Neutrophil (primary cell): ENCODE measurements around the gene METTL6.
A peak's percentile ranks its signal among the peaks of the same experiment; 100 is the strongest.
"Not testable (repeated sequence)": the region's sequence is repeated elsewhere in the genome, so short reads cannot be mapped to it uniquely, and the experiment has no call there.

ENCODE experiments used
- H3K27ac ChIP-seq: fragments of 200-600 bp; sonication (generic); 2 replicates; pipeline ENCODE4 v1.5.1; 2016; ENCODE audit warnings: mild to moderate bottlenecking, moderate library complexity
- H3K27me3 ChIP-seq: fragments of 200-600 bp; sonication (generic); 2 replicates; pipeline ENCODE4 v1.6.0; 2016; ENCODE audit warnings: mild to moderate bottlenecking
- H3K36me3 ChIP-seq: fragments of 200-600 bp; sonication (generic); 2 replicates; pipeline ENCODE4 v1.5.1; 2017
- H3K4me1 ChIP-seq, 2 experiments: fragments of 200-600 bp in 1 of 2; sonication (generic) in 1 of 2; 1 replicate in 1 of 2; 2 replicates in 1 of 2; pipeline versions ENCODE4 v1.5.1 to v1.6.1; 2013 to 2016; ENCODE audit warnings: low read depth in 1 of 2, low read length in 1 of 2, mild to moderate bottlenecking in 1 of 2, moderate library complexity in 1 of 2; ENCODE audit not compliant: control insufficient read depth in 1 of 2, insufficient read depth in 1 of 2
- H3K4me3 ChIP-seq, 2 experiments: fragments of 200-600 bp in 1 of 2; sonication (generic) in 1 of 2; 1 replicate in 1 of 2; 2 replicates in 1 of 2; pipeline ENCODE4 v1.5.1; 2013 to 2016; ENCODE audit warnings: low read depth in 1 of 2, low read length in 1 of 2, mild to moderate bottlenecking in 1 of 2, moderate library complexity in 1 of 2
- H3K9me3 ChIP-seq: fragments of 200-600 bp; sonication (generic); 2 replicates; pipeline ENCODE4 v1.5.1; 2016
- CTCF ChIP-seq: fragments of 200-600 bp; sonication (generic); IDR thresholded peaks from 2 replicates; pipeline ENCODE4 v1.5.1; 2016; ENCODE audit warnings: antibody characterized with exemption

METTL6 gene

GRCh38 chr3:15458212-15458780, 31.0 kb upstream of the METTL6 start:
- Histone ChIP-seq H3K9me3 (no peaks in the 10 kb centered on the region), H3K27ac (peak overlapping the region; percentile 71), H3K27me3 (no peaks in the 10 kb centered on the region), H3K36me3 (no peaks in the 10 kb centered on the region), H3K4me3 (no peak overlapping the region), H3K4me1 (peaks cover 30 to 31% of the 10 kb centered on the region in 2 experiments)
- no peak for TF ChIP-seq CTCF

GRCh38 chr3:15456915-15457314, 29.6 kb upstream of the METTL6 start:
- not testable (repeated sequence) for H3K27me3 ChIP-seq, H3K36me3 ChIP-seq, H3K4me3 ChIP-seq, H3K27ac ChIP-seq, H3K9me3 ChIP-seq
- H3K4me1 ChIP-seq = peaks cover 30 to 31% of the 10 kb centered on the region in 2 experiments

GRCh38 chr3:15456321-15456720, 29.0 kb upstream of the METTL6 start:
- Histone ChIP-seq H3K27me3 (no peaks in the 10 kb centered on the region), H3K9me3 (no peaks in the 10 kb centered on the region), H3K36me3 (no peaks in the 10 kb centered on the region), H3K4me1 (peaks cover 27 to 28% of the 10 kb centered on the region in 2 experiments), H3K27ac (no peak overlapping the region), H3K4me3 (no peak overlapping the region)
- TF ChIP-seq CTCF = no peak

- Histone ChIP-seq H3K36me3 (no peaks in the 10 kb centered on the region), H3K4me1 (peaks cover 21 to 22% of the 10 kb centered on the region in 2 experiments), H3K4me3 (no peak overlapping the region), H3K27me3 (no peaks in the 10 kb centered on the region), H3K27ac (no peak overlapping the region), H3K9me3 (no peaks in the 10 kb centered on the region)
- no peak for TF ChIP-seq CTCF
Observed at GRCh38 chr3:15455756-15456155, 28.4 kb upstream of the METTL6 start.

- Histone ChIP-seq H3K4me1 (peaks cover 16% of the 10 kb centered on the region in 2 experiments), H3K27me3 (no peaks in the 10 kb centered on the region)
Observed at GRCh38 chr3:15454965-15455364, 27.6 kb upstream of the METTL6 start.

More at GRCh38 chr3:15454965-15455364, 27.6 kb upstream of the METTL6 start:
- no peak for TF ChIP-seq CTCF
- no peak overlapping the region for H3K27ac ChIP-seq
- no peak overlapping the region for H3K4me3 ChIP-seq
- H3K9me3 ChIP-seq = no peaks in the 10 kb centered on the region
- no peaks in the 10 kb centered on the region for H3K36me3 ChIP-seq
